GM21526 (cell line): ENCODE measurements around the gene EFS.

ENCODE experiments used
- ATAC-seq: cut with Tn5 transposase; IDR thresholded peaks from one replicate; pipeline ENCODE4 v1.9.1; 2021; ENCODE audit warnings: moderate library complexity; ENCODE audit not compliant: unreplicated experiment, low FRiP score

The EFS gene

DNA sequence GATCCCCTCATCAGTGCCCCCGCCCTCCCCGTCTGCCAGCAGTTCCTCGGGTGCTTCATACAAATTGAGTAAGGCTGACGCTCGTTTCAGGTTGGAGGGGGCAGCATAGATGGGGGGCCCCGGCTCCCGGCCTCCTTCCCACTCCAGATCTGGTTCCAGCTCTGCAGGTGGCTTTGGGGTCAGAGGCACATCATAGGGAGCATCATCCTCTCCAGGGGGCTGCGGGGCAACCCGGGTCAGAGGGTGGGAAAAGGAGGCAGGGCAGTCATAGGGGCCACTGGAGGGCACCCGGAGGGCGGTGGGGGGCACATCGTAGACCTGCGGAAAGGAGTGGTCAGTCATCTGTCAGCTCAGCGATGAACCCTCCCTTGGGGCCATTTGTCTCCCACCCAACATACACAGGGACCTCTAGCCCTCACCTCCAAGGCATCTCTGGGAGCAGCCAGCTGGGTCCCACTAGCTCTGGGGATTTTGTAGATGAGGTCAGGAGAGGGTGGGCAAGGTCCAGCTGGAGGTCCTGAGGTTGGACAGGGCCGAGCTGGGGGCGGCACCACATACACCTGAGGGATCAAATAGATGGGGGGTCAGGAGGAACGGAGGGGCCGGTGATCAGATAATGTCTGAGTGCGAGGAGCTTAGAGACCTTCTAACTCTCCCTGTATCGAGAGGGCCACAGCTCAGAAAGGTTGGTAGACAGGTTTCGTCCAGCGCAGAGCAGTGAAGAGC is 5.1 kb downstream of the EFS start:
- ATAC-seq = no peak

DNA sequence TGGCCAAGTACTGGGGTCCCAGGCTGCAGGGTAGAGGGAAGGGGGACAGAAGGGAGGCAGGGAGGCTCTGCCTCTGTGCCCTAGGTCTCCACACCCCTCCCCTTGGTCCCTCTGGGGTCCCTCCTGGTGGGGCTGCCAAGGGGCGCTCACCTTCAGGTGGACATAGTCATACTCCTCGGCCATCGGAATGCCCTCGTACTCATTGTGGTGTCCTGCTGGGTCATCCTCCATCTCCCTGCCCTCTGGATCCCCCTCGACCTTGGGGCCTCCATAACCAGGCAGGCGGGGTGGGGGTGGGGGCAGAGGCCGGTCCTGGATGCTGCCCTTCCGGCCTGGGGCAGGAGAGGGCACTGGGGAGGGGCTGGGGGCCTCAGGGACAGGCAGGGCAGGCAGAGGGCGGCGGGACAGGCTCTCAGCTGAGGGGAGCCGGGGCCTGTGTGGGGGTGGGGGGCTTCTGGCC is 5.8 kb downstream of the EFS start:
- ATAC-seq = no peak

DNA sequence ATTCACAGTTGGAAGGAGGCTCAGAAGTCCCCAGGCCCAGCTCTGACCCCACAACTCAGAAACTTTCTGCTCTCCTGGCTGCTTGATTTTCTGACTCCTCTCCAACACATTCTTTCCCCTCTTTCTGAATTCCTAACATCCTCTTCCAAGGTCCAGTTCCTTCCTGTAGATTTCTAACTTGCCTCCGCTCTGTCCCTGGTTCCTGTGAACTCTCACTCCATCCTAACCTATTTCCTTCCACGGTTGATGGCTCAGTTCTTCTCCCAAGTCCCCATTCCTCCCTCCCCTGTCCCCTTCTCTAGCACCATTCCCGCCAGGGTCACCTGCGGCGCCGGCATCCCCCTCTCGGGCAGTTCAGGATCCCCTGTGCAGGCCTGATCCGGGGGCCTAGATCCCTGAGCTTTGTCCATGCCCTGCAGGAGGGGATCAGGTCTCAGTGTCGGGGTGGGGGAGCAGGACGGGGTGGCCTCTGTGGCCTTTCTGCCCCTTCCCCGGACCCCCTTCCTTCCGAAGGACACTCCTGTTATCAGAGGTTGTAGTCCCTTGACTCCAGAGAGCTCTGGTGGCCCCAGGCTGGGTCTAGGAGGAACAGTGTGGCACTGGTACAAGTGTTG is 6.3 kb downstream of the EFS start:
- no peak for ATAC-seq

DNA sequence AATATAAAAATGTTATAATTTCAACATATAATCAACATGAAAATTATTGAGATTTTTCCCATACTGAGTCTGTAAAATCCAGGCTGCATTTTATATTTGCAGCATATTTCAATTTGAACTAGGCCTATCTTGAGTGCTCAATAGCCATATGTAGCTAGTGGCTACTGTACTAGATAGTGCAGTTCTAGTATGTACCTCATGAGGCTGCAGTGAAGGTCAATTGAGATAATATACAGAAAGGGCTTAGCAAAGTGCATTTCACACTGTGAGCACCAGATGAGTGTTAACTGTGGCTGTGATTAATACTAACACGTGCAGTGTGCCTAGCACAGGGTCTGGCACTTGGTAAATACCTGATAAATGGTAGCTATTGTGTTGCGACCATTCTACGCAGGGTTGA is 6.9 kb downstream of the EFS start:
- ATAC-seq = no peak

DNA sequence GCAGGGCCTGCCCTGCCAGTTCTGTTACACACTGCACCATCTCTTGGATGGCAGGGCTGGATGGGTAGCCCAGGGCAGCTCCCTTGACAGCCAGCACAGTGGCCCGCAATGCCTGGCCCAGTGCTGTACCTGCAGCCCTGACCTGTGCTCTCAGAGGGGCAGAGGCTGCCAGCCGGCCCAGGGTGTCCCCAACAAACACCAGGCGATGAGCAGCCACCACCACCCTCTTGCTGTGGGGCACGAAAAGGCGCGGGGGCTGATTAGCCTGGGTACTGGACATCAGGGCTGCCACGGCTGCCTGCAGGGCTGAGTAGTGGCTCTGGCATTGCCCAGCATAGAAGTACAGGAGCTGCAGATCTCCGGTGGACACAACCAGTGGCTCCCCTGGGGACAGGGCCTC is 7.7 kb downstream of the EFS start:
- no peak for ATAC-seq

DNA sequence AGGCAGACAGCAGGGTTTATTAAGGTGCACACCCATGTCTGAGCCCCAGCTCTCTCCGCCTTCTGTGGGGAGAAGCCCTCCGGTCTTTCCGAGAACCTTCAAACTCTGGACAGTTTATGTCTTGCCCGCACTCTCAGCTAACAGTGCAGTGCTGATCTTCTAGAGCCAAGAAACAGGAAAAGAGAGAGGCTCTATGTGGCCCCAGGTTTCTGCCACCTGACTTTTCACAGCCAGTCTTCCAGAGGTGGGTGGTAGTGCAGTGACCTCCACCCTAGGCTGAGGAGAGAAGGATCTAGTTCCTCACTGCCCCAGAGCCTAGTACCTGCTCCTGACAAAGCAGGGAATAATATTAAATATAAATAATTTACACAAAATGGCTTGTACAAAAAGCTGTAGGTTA is 8.3 kb downstream of the EFS start:
- ATAC-seq = no peak

DNA sequence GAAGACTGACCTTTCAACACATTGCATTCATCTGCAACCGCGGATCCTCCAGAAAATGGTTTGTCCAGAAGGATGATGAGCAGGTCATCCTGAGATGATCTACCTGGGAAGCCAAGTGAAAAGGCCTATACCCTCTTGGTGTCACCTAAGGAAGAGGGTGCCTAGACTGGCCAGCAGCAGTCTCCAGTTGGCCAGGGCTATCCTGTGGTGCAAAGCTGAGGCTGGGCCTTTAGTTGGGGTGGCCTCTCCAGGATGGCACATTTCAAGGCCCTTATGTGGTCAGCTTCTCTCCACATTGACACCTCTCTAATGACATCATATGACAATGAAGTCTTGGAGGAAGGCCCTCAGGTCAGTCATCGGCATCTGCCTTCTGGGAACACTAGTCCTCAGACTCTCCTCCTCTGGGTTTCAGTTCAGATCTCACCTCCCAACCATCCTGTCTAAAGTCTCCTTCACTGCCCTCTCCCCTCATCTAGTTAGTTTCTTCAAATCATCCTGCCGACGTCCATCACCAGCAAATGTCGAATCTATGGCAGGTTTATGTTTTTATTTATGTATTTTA is 9.0 kb downstream of the EFS start:
- ATAC-seq = no peak

DNA sequence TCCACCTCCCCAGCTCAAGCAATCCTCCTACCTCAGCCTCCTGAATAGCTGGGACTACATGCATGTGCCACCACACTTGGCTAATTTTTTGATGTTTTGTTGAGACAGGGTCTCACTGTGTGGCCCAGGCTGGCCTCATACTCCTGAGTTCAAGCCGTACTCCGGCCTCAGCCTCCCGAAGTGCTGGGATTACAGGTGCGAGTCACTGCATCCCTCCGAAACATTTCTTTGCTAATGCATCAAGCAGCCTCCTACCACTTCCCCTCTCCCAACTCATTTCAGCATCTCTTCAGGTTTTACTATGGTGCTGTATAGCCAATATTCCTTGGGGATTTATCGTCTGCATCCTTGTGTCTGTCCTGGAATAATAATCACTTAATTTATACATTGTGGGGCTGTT is 10.0 kb downstream of the EFS start:
- ATAC-seq = no peak

DNA sequence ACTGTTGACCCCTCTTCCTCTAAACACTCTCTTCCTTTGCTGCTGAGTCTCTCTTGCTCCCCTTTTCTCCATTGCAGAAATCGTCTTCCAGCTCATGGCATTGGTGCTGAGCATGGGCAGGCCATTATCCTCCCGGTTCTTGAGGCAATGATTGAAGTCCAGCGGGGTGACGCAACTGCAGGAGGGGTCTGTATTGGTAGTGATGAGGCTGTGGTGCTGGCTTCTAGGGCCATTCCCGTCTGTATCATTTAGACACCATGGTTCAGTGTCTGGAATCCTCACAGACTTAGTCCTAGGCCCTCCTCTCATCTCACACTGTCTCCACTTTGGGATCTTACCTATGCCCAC is 11.6 kb downstream of the EFS start:
- ATAC-seq = no peak

DNA sequence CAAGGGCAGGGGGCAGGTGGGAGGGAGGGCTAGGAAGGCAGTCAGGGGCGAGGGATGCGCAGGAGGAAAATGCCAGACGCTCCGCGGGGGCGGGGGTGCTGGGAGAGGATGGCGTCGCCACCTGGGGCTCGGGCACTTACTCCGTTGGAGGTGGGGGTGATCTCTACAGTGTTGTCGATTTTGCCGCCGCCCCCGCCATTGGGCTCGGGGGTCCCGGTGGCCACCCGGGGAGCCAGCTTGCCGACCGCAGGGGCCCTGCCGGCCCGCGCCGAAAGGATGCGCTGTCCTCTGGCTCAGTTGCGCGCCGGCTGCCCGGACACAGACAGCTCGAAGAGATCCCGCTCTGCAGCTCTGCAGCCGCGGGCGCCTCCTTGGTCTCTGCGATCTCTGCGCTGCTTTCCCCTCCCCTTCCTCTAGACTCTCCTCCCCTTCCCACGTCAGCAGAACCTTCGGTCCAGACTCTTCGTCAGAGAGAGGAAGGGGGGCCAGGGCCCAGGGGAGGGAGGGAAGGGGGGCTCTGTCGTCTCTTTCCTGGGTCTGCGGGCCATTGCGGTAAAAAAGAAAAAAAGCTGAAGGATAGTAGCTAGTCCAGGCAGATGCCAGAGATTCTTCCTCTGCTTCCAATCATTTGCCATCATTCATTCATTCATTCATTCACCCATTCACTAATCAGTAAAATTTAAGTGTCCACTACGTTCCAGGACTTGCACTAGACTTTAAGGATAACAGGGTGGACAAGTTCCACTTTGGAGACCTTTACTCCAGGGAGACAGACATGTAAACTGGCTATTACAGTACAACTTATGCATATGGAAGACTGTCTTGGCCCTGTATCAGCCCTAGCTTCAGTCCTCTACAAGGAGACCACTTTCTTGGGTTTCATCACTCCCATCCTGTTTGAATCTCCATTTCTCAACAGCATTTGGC is 12.2 kb downstream of the EFS start, which contains the start of gene SLC22A17:
TSS of gene SLC22A17 (minus strand) at position 382 of the 927 bp plus-strand sequence.
- ATAC-seq = no peak

DNA sequence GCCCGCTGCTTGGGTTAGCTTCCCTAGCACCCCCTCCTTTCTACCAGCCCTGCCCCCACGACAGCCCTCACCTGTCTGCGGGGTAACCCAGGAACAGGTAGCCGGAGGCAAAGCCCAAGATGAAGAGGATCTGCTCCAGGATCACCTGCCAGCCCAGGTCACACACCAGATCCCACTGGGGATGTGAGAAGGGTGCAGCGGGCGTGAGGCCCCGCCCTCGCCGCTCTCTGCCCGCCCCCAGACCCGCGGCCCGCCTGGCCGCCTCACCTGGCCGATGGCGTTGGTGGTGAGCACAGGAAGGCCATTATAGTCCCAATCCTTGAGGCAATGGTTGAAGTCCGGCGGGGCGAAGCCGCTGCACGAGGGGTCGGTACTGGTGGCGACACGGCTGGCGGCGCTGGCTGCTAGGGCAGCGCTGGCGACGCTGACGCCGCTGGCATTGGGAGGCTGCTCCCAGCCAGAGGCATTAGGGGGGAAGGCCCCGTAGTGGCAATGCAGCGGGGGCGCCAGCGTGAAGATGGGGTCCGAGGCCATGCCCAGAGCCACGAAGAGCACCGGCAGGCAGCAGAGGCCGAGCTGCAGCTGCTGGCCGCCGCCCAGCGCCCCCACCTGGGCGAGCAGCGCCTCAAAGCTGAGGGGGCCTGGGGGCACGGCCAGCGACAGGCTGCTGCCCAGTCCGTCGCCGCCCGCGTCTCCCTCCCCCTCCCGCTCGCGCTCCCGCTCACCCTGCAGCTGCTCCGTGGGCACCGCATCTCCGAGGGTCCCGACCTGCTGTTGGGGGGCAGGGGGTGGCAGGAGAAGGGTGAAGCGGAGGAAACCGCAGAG is 13.1 kb downstream of the EFS start:
- no peak for ATAC-seq

DNA sequence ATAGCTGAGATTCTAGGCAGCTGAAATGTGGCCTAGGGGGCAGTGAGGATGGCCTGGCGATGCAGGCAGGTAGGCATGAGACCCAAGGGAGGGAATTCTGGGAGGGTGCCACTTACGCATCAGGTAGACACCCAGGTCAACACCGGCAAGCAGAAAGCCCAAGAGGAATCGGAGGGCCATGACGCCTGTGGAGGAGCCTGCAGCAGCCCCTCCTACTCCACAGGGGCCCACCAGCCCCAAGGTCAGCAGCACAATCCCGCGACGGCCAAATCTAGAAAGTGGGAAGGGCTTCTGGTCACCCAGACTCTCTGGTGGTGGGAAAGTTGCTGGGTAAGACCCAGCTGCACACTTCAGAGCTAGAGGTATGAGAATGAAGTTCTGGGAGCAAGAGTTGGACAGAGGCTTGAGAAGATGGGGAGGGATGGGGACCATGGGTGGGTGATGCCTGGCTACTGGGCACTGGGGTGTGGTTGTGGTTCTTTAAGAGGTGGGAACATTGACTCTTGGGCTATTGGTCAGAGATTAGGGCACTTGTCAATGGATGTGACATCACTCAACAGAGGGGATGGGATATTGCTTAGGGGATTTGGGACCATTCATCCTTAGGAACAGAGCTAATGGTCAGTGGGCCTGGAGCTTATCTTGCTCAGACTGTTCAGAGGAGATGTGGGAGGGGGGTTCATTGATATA is 15.7 kb downstream of the EFS start:
- ATAC-seq = no peak

DNA sequence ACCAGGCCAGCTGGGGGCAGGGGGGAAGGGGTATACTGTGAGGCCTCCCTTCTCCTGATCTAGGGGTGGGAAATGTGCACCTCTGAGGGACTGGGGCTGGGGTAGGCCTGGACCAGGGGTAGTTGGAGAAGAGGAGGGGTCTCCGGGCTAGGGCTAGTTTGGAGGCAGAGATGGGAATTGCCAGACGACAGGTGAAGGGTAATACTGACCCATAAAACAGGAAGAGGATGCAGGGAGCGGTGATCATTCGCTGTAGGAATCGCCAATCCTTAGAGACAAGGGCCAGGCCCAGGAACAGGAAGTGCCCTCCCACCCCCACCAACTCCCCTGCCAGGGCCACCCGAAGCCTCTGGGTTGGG is 16.7 kb downstream of the EFS start:
- no peak for ATAC-seq

DNA sequence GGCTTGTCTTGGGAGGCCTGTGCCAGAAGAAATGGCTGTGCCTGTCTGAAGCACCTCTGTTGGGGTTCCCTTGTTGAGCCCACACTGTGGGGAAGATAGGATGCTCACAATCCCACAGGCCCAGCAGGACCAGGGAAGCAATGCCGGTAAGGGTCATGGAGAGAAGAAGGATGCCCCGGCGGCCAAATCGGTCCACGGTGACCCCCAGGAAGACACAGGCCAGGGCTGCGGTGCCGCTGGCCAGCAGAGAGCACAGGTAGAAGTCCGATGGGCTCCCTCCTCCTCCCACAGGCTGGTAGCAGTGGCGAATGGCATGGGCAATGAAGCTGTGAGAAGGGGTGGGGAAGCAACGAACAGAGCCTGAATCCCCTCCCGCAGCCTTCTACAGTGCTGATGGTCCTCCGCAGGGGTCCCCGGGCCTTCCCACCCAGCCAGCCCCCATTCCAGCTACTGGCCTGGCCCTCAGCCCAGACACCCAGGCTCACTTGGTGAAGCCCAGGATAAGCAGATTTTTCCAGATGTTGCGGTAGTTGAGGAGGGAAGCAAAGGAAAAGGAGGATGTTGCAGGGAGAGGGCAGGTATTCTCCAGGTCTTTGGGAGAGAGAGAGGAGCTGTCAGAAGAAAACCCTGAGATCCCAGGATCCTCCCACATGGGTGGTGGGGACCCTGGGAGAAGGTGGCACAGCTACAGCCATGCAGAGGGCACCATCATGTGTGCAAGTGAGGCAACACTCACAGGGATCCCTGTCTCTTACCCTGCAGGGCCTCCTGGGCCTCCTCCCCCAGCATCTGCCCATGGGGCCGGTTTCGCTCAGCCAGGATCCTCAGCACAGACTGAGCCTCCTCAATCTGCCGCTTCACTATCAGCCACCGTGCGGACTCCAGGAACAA is 17.3 kb downstream of the EFS start:
- ATAC-seq = no peak

DNA sequence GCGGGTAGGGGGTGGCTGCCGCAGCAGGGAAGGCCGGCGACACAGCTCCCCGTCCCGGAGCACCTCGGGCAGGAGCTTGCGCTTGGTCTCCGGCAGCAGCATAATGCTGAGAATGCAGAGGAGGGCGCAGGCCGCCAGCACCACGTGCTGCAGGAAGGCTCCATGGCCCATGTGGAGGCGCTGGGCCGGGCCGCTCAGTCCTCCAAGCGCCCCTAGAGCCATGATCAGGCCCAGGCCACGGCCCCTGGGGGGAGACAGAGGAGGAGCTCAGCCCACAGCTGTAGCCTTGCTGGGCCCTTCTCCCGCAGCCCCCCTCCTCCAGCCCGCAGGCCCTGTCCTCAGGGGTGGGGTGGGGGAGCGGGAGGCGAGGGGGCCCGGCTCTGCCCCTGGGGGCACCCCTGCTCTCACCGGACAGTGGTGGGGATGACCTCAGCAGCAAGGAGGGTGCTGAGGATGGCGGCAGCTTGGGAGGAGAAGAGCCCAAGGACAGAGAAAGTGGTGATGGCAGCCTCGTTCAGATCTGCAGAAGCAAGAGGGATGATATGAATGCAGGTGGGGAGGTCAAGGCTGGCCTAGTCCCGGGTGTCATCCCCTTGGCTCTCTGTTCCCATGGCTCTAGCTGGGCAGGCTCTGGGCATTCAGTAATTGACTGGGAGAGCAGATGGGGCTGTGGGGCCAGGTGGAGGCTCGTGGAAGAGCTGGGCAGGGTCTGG is 18.1 kb downstream of the EFS start:
- ATAC-seq = no peak

DNA sequence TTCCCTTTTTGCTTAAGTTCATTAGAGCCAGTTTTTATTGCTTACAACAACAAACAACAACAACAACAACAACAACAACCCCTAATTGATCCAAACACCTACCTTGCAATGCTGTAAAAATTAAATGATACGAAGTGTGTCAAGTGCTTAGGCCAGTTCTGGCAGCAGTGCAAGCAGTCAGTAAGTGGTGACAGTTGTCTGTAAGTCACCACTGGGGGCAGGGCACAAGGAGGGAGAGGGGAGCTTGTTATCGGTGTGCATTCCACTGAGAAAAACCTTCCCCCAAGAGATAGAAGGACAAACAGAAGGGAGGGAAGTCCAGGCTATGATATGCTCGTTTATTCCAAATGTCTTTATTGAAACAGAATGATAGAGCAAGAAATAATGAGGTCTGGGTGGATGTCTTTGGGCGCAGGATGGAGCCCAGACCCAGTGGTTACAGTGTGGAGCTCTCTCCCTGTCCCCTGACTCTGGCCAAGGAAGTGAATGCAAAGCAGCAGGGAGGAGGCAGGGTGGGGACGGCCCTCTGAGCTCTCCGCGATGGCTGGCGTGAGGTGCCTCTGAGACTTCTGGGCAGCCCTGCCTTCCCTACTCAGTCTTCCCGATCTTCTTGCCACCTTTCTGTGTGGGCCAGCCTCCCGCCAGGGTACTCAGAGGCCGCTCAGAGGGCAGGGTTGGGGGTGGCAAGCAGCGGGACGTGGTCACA is 18.8 kb downstream of the EFS start:
- ATAC-seq = no peak

DNA sequence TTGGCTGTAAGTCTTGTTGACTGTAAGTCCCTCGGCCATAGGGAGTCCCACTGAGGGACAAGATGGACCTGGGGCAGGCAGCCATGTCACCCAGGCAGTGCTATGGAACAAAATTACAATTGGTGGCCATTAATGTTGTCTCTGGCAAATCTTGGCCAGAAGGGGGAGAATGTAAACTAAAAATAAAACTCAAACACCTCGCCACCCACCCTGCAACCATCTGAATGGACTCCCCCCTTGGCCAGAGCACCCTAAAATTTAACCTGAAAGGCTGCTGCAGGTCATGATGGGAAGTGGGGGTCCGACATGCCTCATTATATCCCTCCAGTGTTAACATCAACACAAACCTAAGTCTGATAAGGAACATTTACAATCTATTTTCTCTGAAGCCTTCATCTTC is 20.5 kb downstream of the EFS start:
- ATAC-seq = no peak
